Adipocyte (in vitro differentiated cells): ENCODE data around the gene SNED1.

Source experiments
- DNase-seq: peaks from one replicate; pipeline ENCODE4 v3.0.0-alpha.2; 2015; ENCODE audit warnings: low read depth
- H3K27me3 ChIP-seq: replicated peaks from 2 replicates; pipeline ENCODE4 v1.7.0; 2013; ENCODE audit warnings: mild to moderate bottlenecking, low read length, moderate library complexity; ENCODE audit not compliant: control insufficient read depth, insufficient read depth
- H3K36me3 ChIP-seq: 2 replicates; pipeline ENCODE4 v1.7.0; 2013; ENCODE audit warnings: low read length, mild to moderate bottlenecking, moderate library complexity; ENCODE audit not compliant: control insufficient read depth, insufficient read depth, severe bottlenecking
- H3K4me1 ChIP-seq: 2 replicates; pipeline ENCODE4 v1.7.0; 2013; ENCODE audit warnings: mild to moderate bottlenecking, low read length, moderate library complexity; ENCODE audit not compliant: control insufficient read depth, insufficient read depth
- H3K4me3 ChIP-seq: 2 replicates; pipeline ENCODE4 v1.7.0; 2013; ENCODE audit warnings: mild to moderate bottlenecking, low read length, moderate library complexity
- H3K9ac ChIP-seq: 2 replicates; pipeline ENCODE4 v1.7.0; 2013; ENCODE audit warnings: mild to moderate bottlenecking, low read length, moderate library complexity
- H3K9me3 ChIP-seq: 2 replicates; pipeline ENCODE4 v1.7.0; 2013; ENCODE audit warnings: mild to moderate bottlenecking, low read length, moderate library complexity; ENCODE audit not compliant: control insufficient read depth

SNED1 gene

GRCh38 chr2:241031436-241032165 lies 33.2 kb downstream of the SNED1 start:
- peaks cover 47% of the 10 kb centered on the region for H3K36me3 ChIP-seq
- H3K4me1 ChIP-seq = no peaks in the 10 kb centered on the region
- no peak overlapping the region for H3K9ac ChIP-seq
- no peak overlapping the region for H3K4me3 ChIP-seq
- DNase-seq = no peak
- peaks cover 4% of the 10 kb centered on the region for H3K9me3 ChIP-seq
- no peaks in the 10 kb centered on the region for H3K27me3 ChIP-seq

GRCh38 chr2:241033336-241033987 lies 35.0 kb downstream of the SNED1 start:
- Histone ChIP-seq H3K4me3 (no peak overlapping the region), H3K27me3 (no peaks in the 10 kb centered on the region), H3K9me3 (no peaks in the 10 kb centered on the region), H3K9ac (no peak overlapping the region), H3K36me3 (peaks cover 61% of the 10 kb centered on the region), H3K4me1 (no peaks in the 10 kb centered on the region)
- DNase-seq = no peak

GRCh38 chr2:241033994-241034393 lies 35.6 kb downstream of the SNED1 start:
- Histone ChIP-seq H3K27me3 (no peaks in the 10 kb centered on the region), H3K36me3 (peaks cover 65% of the 10 kb centered on the region), H3K9me3 (no peaks in the 10 kb centered on the region), H3K4me1 (no peaks in the 10 kb centered on the region), H3K4me3 (no peak overlapping the region), H3K9ac (no peak overlapping the region)
- DNase-seq = no peak

- H3K4me1 ChIP-seq = no peaks in the 10 kb centered on the region
- H3K4me3 ChIP-seq = no peak overlapping the region
- H3K27me3 ChIP-seq = no peaks in the 10 kb centered on the region
- DNase-seq = no peak
- no peaks in the 10 kb centered on the region for H3K9me3 ChIP-seq
- H3K9ac ChIP-seq = no peak overlapping the region
- peaks cover 70% of the 10 kb centered on the region for H3K36me3 ChIP-seq
Observed at GRCh38 chr2:241034490-241035141, 36.2 kb downstream of the SNED1 start.

GRCh38 chr2:241035142-241035817 lies 36.9 kb downstream of the SNED1 start:
- Histone ChIP-seq H3K36me3 (peaks cover 76% of the 10 kb centered on the region), H3K4me3 (no peak overlapping the region), H3K27me3 (no peaks in the 10 kb centered on the region), H3K4me1 (no peaks in the 10 kb centered on the region), H3K9ac (no peak overlapping the region), H3K9me3 (no peaks in the 10 kb centered on the region)
- DNase-seq = no peak

- DNase-seq = no peak
- H3K4me1 ChIP-seq = no peaks in the 10 kb centered on the region
- H3K4me3 ChIP-seq = no peak overlapping the region
- H3K27me3 ChIP-seq = no peaks in the 10 kb centered on the region
- H3K9me3 ChIP-seq = no peaks in the 10 kb centered on the region
- H3K9ac ChIP-seq = no peak overlapping the region
- H3K36me3 ChIP-seq = peaks cover 76% of the 10 kb centered on the region
Observed at GRCh38 chr2:241035818-241036396, 37.5 kb downstream of the SNED1 start.

- H3K9ac ChIP-seq = no peak overlapping the region
- H3K36me3 ChIP-seq = peaks cover 75% of the 10 kb centered on the region
- no peak for DNase-seq
- no peaks in the 10 kb centered on the region for H3K27me3 ChIP-seq
- H3K4me1 ChIP-seq = no peaks in the 10 kb centered on the region
- H3K9me3 ChIP-seq = no peaks in the 10 kb centered on the region
- H3K4me3 ChIP-seq = no peak overlapping the region
Observed at GRCh38 chr2:241036397-241036963, 38.1 kb downstream of the SNED1 start.

- no peak overlapping the region for H3K9ac ChIP-seq
- no peaks in the 10 kb centered on the region for H3K4me1 ChIP-seq
- no peaks in the 10 kb centered on the region for H3K27me3 ChIP-seq
- H3K4me3 ChIP-seq = no peak overlapping the region
- peaks cover 75% of the 10 kb centered on the region for H3K36me3 ChIP-seq
- no peak for DNase-seq
- H3K9me3 ChIP-seq = no peaks in the 10 kb centered on the region
Observed at GRCh38 chr2:241036964-241037421, 38.6 kb downstream of the SNED1 start.

GRCh38 chr2:241037498-241037897 lies 39.1 kb downstream of the SNED1 start:
- peaks cover 78% of the 10 kb centered on the region for H3K36me3 ChIP-seq
- H3K27me3 ChIP-seq = no peaks in the 10 kb centered on the region
- no peaks in the 10 kb centered on the region for H3K9me3 ChIP-seq
- no peak overlapping the region for H3K4me3 ChIP-seq
- H3K4me1 ChIP-seq = no peaks in the 10 kb centered on the region
- no peak for DNase-seq
- no peak overlapping the region for H3K9ac ChIP-seq

GRCh38 chr2:241038374-241039180 lies 40.2 kb downstream of the SNED1 start:
- no peaks in the 10 kb centered on the region for H3K4me1 ChIP-seq
- no peak for DNase-seq
- peaks cover 81% of the 10 kb centered on the region for H3K36me3 ChIP-seq
- no peaks in the 10 kb centered on the region for H3K27me3 ChIP-seq
- no peak overlapping the region for H3K9ac ChIP-seq
- H3K4me3 ChIP-seq = no peak overlapping the region
- H3K9me3 ChIP-seq = no peaks in the 10 kb centered on the region
